ENCODE data around the gene SIRT4.

- TF ChIP-seq FOXK2 (IDR thresholded peaks at IDR 0.05) = no peak
- TF ChIP-seq SP1 (IDR thresholded peaks at IDR 0.05) = no peak
- TF ChIP-seq BHLHE40 (IDR thresholded peaks at IDR 0.05; ENCODE audit: borderline replicate concordance) = no peak
- no peak for TF ChIP-seq NFRKB (IDR thresholded peaks at IDR 0.05)
- no peak for TF ChIP-seq SUZ12 (IDR thresholded peaks at IDR 0.05)
- TF ChIP-seq ZNF384 (IDR thresholded peaks at IDR 0.05) = no peak
- no peak for TF ChIP-seq PKNOX1 (IDR thresholded peaks at IDR 0.05)
- no peak for TF ChIP-seq FOXM1 (IDR thresholded peaks at IDR 0.05; ENCODE audit: borderline replicate concordance)
- TF ChIP-seq LEF1 (IDR thresholded peaks at IDR 0.05; ENCODE audit: borderline replicate concordance) = no peak
- no peak for TF ChIP-seq TARDBP (IDR thresholded peaks at IDR 0.05)
- no peak for TF ChIP-seq L3MBTL2 (conservative IDR thresholded peaks at IDR 0.05)
- no peak for TF ChIP-seq ARNT (IDR thresholded peaks at IDR 0.05)
- TF ChIP-seq ELF4 (IDR thresholded peaks at IDR 0.05) = no peak
- no peak for TF ChIP-seq HDGF (IDR thresholded peaks at IDR 0.05; ENCODE audit: borderline replicate concordance)
These were observed 41.0 kb downstream of the SIRT4 start for GRCh38 chr12:120343039-120343537.

All from HEK293T (cell line).